Neural cell (in vitro differentiated cells): ENCODE results near the gene ELF1. TPM values are rescaled to one million over a fixed set of nuclear protein-coding genes. Genes with fewer than 3 reads are reported as not detected.

ENCODE experiments used
- H2AFZ ChIP-seq: fragments of 200-600, 300-800 bp; sonication (generic), shearing (Covaris generic); 2 replicates; pipeline ENCODE4 v1.6.0; 2014; ENCODE audit warnings: low read depth, mild to moderate bottlenecking, antibody characterized with exemption, low read length, moderate library complexity
- H3F3A ChIP-seq: fragments of 200-600 bp; shearing (Covaris generic); 2 replicates; pipeline ENCODE4 v1.6.1; 2016; ENCODE audit warnings: mild to moderate bottlenecking, moderate library complexity, mixed read lengths, antibody characterized with exemption, low read length; ENCODE audit not compliant: insufficient read depth, poor library complexity, severe bottlenecking
- H3K27ac ChIP-seq: fragments of 200-600, 300-800 bp; sonication (generic), shearing (Covaris generic); 2 replicates; pipeline ENCODE4 v1.5.1; 2014; ENCODE audit warnings: mild to moderate bottlenecking, low read length, moderate library complexity
- H3K27me3 ChIP-seq: fragments of 300-800, 200-600 bp; sonication (generic), shearing (Covaris generic); 2 replicates; pipeline ENCODE4 v1.6.0; 2014; ENCODE audit warnings: mild to moderate bottlenecking, low read depth, low read length, moderate library complexity; ENCODE audit not compliant: insufficient read depth
- H3K36me3 ChIP-seq: fragments of 300-800, 200-600 bp; sonication (generic), shearing (Covaris generic); 2 replicates; pipeline ENCODE4 v1.5.1; 2014; ENCODE audit warnings: mild to moderate bottlenecking, antibody characterized with exemption, low read length, moderate library complexity; ENCODE audit not compliant: insufficient read depth
- H3K4me2 ChIP-seq: fragments of 300-800, 200-600 bp; sonication (generic), shearing (Covaris generic); 2 replicates; pipeline ENCODE4 v1.6.0; 2014; ENCODE audit warnings: mild to moderate bottlenecking, low read length
- H3K4me3 ChIP-seq: fragments of 300-800, 200-600 bp; sonication (generic), shearing (Covaris generic); 2 replicates; pipeline ENCODE4 v1.5.1; 2014; ENCODE audit warnings: mild to moderate bottlenecking, low read length, moderate library complexity
- H3K79me2 ChIP-seq: fragments of 200-600 bp; shearing (Covaris generic); replicated peaks from 2 replicates; pipeline ENCODE4 v1.6.0; 2014; ENCODE audit warnings: mild to moderate bottlenecking, low read length, moderate library complexity; ENCODE audit not compliant: insufficient read depth
- H3K9ac ChIP-seq: fragments of 300-800, 200-600 bp; sonication (generic), shearing (Covaris generic); 2 replicates; pipeline ENCODE4 v1.6.1; 2016; ENCODE audit warnings: mild to moderate bottlenecking, low read length, mixed read lengths
- H3K9me2 ChIP-seq: fragments of 200-600 bp; shearing (Covaris generic); 2 replicates; pipeline ENCODE4 v1.6.1; 2016; ENCODE audit warnings: mild to moderate bottlenecking, low read length, mixed read lengths; ENCODE audit not compliant: insufficient read depth
- H3K9me3 ChIP-seq: fragments of 200-600, 300-800 bp; sonication (generic), shearing (Covaris generic); 2 replicates; pipeline ENCODE4 v1.6.1; 2016; ENCODE audit warnings: mild to moderate bottlenecking, mixed run types, low read length, moderate library complexity, mixed read lengths
- H4K20me1 ChIP-seq: fragments of 200-600 bp; shearing (Covaris generic); 2 replicates; pipeline ENCODE4 v1.6.1; 2016; ENCODE audit warnings: mild to moderate bottlenecking, mixed run types; ENCODE audit not compliant: insufficient read depth
- EP300 ChIP-seq: fragments of 450-650 bp; conservative IDR thresholded peaks from 2 replicates; pipeline ENCODE4 v1.6.1; 2014; ENCODE audit warnings: antibody characterized with exemption, mild to moderate bottlenecking, moderate library complexity; ENCODE audit not compliant: poor library complexity, severe bottlenecking
- EZH2 ChIP-seq: fragments of 200-600, 300-800 bp; shearing (Covaris generic), sonication (generic); IDR thresholded peaks from 2 replicates; pipeline ENCODE4 v1.6.1; 2014; ENCODE audit warnings: antibody characterized with exemption, low read length, borderline replicate concordance, mild to moderate bottlenecking; ENCODE audit not compliant: insufficient read depth, poor library complexity, severe bottlenecking
- MXI1 ChIP-seq: fragments of 450-650 bp; conservative IDR thresholded peaks from 2 replicates; pipeline ENCODE4 v1.6.1; 2014; ENCODE audit warnings: antibody characterized with exemption, mild to moderate bottlenecking; ENCODE audit not compliant: poor library complexity, severe bottlenecking
- POLR2AphosphoS5 ChIP-seq: IDR thresholded peaks from 2 replicates; pipeline ENCODE4 v1.6.1; 2012
- RAD21 ChIP-seq: fragments of 450-650 bp; conservative IDR thresholded peaks from 2 replicates; pipeline ENCODE4 v1.6.1; 2014; ENCODE audit warnings: antibody characterized with exemption, mild to moderate bottlenecking, moderate library complexity
- SMC3 ChIP-seq: fragments of 450-650 bp; conservative IDR thresholded peaks from 2 replicates; pipeline ENCODE4 v1.6.1; 2014; ENCODE audit warnings: antibody characterized with exemption, mild to moderate bottlenecking, moderate library complexity; ENCODE audit not compliant: poor library complexity
- TAF1 ChIP-seq: IDR thresholded peaks from 2 replicates; pipeline ENCODE4 v1.6.1; 2012; ENCODE audit warnings: low read depth
- polyA plus RNA-seq: library from polyadenylated mRNA; depleted of rRNA; stranded (reverse); fragments of >200 nt; gene quantifications from 2 replicates; pipeline ENCODE4 v1.2.3, GENCODE V29; 2014
- TF ChIP-seq, protein P1 (sequence below): fragments of 450-650 bp; IDR thresholded peaks from 2 replicates; pipeline ENCODE4 v1.5.1; 2014; ENCODE audit warnings: antibody characterized with exemption, mild to moderate bottlenecking, moderate library complexity; ENCODE audit not compliant: poor library complexity, severe bottlenecking
- TF ChIP-seq, protein P2 (sequence below): IDR thresholded peaks from 2 replicates; pipeline ENCODE4 v1.6.1; 2012; ENCODE audit warnings: borderline replicate concordance

Gene ELF1
- polyA plus RNA-seq, 1 donor from 2014 or later, result 2.0 TPM

DNA sequence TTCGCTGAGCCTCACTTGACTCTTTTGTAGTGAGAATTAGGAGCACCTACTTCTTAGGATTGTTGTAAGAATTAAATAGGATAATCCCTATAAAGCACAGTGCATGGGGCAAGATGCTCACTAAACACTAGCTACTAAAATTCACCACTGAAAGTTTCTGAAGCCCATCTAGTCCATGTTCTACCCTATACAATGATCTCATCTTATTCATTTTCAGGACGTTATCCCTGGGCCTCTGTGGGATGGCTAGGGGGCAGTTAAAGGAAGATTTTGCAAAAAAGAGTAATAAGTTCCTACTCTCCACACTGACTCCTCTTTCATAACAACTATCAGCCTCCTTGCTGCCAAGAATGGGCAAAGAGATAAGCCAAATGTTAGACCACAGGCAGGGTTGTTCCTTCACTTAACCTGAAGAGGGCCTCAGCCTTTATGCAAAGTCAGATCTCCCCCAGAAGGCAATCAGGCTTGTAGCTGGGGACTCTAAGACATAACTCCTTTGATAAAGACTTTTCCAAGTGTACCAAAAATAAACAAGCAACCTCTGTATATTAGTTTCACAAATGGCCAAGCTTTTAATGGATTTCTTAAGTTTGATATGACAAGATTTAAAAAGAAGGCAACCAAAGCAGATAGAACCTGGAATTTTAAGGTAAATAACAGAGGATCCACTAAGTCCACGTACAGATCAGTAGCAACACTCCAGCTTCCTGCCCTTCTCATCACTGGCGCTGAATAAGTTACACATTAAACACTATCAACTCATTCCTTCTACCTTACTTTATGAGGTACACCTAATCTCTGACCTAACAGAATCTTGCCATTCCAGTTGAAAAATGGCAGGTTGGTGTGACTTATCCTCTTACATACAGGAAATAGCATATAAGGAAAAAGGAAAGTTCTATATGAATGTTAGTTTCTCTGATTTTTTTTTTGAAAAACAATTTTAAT lies 44.4 kb downstream of the ELF1 start:
- Histone ChIP-seq H4K20me1 (no peaks in the 10 kb centered on the region), H3F3A (no peaks in the 10 kb centered on the region), H3K4me2 (no peak overlapping the region), H3K9me2 (no peaks in the 10 kb centered on the region), H3K36me3 (no peaks in the 10 kb centered on the region), H3K4me3 (no peak overlapping the region), H3K27ac (no peak overlapping the region), H3K9me3 (no peaks in the 10 kb centered on the region), H3K9ac (no peak overlapping the region), H3K27me3 (no peaks in the 10 kb centered on the region), H2AFZ (no peak overlapping the region), H3K79me2 (no peaks in the 10 kb centered on the region)
- no peak for TF ChIP-seq EP300
- no peak for TF ChIP-seq RAD21
- TF ChIP-seq SMC3, result no peak
- TF ChIP-seq POLR2AphosphoS5, result no peak
- no peak for TF ChIP-seq TAF1
- TF ChIP-seq, protein P1, sequence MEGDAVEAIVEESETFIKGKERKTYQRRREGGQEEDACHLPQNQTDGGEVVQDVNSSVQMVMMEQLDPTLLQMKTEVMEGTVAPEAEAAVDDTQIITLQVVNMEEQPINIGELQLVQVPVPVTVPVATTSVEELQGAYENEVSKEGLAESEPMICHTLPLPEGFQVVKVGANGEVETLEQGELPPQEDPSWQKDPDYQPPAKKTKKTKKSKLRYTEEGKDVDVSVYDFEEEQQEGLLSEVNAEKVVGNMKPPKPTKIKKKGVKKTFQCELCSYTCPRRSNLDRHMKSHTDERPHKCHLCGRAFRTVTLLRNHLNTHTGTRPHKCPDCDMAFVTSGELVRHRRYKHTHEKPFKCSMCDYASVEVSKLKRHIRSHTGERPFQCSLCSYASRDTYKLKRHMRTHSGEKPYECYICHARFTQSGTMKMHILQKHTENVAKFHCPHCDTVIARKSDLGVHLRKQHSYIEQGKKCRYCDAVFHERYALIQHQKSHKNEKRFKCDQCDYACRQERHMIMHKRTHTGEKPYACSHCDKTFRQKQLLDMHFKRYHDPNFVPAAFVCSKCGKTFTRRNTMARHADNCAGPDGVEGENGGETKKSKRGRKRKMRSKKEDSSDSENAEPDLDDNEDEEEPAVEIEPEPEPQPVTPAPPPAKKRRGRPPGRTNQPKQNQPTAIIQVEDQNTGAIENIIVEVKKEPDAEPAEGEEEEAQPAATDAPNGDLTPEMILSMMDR, result no peak
- no peak for TF ChIP-seq MXI1
- TF ChIP-seq, protein P2, sequence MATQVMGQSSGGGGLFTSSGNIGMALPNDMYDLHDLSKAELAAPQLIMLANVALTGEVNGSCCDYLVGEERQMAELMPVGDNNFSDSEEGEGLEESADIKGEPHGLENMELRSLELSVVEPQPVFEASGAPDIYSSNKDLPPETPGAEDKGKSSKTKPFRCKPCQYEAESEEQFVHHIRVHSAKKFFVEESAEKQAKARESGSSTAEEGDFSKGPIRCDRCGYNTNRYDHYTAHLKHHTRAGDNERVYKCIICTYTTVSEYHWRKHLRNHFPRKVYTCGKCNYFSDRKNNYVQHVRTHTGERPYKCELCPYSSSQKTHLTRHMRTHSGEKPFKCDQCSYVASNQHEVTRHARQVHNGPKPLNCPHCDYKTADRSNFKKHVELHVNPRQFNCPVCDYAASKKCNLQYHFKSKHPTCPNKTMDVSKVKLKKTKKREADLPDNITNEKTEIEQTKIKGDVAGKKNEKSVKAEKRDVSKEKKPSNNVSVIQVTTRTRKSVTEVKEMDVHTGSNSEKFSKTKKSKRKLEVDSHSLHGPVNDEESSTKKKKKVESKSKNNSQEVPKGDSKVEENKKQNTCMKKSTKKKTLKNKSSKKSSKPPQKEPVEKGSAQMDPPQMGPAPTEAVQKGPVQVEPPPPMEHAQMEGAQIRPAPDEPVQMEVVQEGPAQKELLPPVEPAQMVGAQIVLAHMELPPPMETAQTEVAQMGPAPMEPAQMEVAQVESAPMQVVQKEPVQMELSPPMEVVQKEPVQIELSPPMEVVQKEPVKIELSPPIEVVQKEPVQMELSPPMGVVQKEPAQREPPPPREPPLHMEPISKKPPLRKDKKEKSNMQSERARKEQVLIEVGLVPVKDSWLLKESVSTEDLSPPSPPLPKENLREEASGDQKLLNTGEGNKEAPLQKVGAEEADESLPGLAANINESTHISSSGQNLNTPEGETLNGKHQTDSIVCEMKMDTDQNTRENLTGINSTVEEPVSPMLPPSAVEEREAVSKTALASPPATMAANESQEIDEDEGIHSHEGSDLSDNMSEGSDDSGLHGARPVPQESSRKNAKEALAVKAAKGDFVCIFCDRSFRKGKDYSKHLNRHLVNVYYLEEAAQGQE, result no peak
- TF ChIP-seq EZH2, result no peak

DNA sequence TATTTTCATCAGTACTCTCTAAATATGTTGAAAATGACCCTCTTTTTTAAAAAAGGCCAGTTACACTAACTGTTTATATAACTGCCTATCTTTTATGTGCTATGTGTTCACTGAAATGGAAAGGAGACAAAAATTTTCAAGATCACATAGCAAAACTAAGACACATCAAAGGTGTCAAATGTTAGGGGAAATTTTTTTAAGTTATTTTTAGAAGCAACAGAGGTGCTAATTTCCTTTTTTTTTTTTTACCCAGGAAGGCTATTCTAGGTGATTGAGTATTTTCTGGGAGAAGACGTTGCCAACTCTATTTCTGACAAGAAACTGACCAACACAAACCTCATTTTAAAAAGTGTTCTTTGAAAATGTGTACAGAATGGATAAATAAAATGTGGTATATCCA lies 45.7 kb downstream of the ELF1 start:
- H3F3A ChIP-seq, result no peaks in the 10 kb centered on the region
- H3K36me3 ChIP-seq, result no peaks in the 10 kb centered on the region
- no peaks in the 10 kb centered on the region for H4K20me1 ChIP-seq
- no peaks in the 10 kb centered on the region for H3K79me2 ChIP-seq
- no peak overlapping the region for H3K27ac ChIP-seq
- H3K9ac ChIP-seq, result no peak overlapping the region
- no peak overlapping the region for H3K4me2 ChIP-seq
- H3K9me3 ChIP-seq, result no peaks in the 10 kb centered on the region
- TF ChIP-seq, protein P1, result no peak
- TF ChIP-seq POLR2AphosphoS5 (no peak), SMC3 (no peak), RAD21 (no peak), TAF1 (no peak), EP300 (no peak), MXI1 (no peak), EZH2 (no peak)
- TF ChIP-seq, protein P2, result no peak
- H2AFZ ChIP-seq, result no peak overlapping the region
- no peak overlapping the region for H3K4me3 ChIP-seq
- H3K27me3 ChIP-seq, result no peaks in the 10 kb centered on the region
- no peaks in the 10 kb centered on the region for H3K9me2 ChIP-seq
